Measurements from ENCODE around the gene ARHGAP8. TPM values are rescaled to one million over a fixed set of nuclear protein-coding genes. Genes with fewer than 3 reads are reported as not detected.
A peak's percentile ranks its signal among the peaks of the same experiment; 100 is the strongest.

The ARHGAP8 gene
- total and polyA plus RNA-seq, 2 experiments from 2014 or later = 62.8 to 64.9 TPM

- TF ChIP-seq POLR2AphosphoS5 (IDR thresholded peaks at IDR 0.05; ENCODE audit: low read depth) (no peak), EZH2phosphoT487 (IDR thresholded peaks at IDR 0.05; ENCODE audit: unreplicated experiment) (no peak), ZNF331 (CRISPR knock-in tag; IDR thresholded peaks at IDR 0.05; ENCODE audit: low read depth) (no peak), EZH2 (IDR thresholded peaks at IDR 0.05; ENCODE audit: low read depth, unreplicated experiment) (no peak), ZNF114 (CRISPR knock-in tag; IDR thresholded peaks at IDR 0.05) (no peak), JUNB (IDR thresholded peaks at IDR 0.05; ENCODE audit: unreplicated experiment) (no peak)
- TF ChIP-seq, protein P1, sequence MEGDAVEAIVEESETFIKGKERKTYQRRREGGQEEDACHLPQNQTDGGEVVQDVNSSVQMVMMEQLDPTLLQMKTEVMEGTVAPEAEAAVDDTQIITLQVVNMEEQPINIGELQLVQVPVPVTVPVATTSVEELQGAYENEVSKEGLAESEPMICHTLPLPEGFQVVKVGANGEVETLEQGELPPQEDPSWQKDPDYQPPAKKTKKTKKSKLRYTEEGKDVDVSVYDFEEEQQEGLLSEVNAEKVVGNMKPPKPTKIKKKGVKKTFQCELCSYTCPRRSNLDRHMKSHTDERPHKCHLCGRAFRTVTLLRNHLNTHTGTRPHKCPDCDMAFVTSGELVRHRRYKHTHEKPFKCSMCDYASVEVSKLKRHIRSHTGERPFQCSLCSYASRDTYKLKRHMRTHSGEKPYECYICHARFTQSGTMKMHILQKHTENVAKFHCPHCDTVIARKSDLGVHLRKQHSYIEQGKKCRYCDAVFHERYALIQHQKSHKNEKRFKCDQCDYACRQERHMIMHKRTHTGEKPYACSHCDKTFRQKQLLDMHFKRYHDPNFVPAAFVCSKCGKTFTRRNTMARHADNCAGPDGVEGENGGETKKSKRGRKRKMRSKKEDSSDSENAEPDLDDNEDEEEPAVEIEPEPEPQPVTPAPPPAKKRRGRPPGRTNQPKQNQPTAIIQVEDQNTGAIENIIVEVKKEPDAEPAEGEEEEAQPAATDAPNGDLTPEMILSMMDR (conservative IDR thresholded peaks at IDR 0.05; ENCODE audit: low read depth in 2 of 2) = no peak
- peaks cover 12% of the 10 kb centered on the region; the same call in 1 of the 2 replicates for H3K4me1 ChIP-seq (ENCODE audit: insufficient read depth)
- peak overlapping the region; percentile 43 for H3K4me2 ChIP-seq
- no peak overlapping the region for H3K27ac ChIP-seq (ENCODE audit: low read depth)
- Mint-ChIP-seq H3K36me3 (ENCODE audit: low read depth) (no peaks in the 10 kb centered on the region; the same call in 2 of the 3 replicates), H3K27ac (no peak overlapping the region), H3K27me3 (ENCODE audit: insufficient read depth, low read depth, poor library complexity) (peaks cover 11% of the 10 kb centered on the region), H3K9me3 (no peaks in the 10 kb centered on the region), H3K4me3 (no peak overlapping the region), H3K4me1 (peaks cover 21% of the 10 kb centered on the region; the same call in 2 of the 3 replicates)
- no peaks in the 10 kb centered on the region for H3K36me3 ChIP-seq (ENCODE audit: insufficient read depth)
- DNase-seq (ENCODE audit: low spot score) (no peak), ATAC-seq (peak; percentile 25)
- no peaks in the 10 kb centered on the region for H3K79me2 ChIP-seq (replicated peaks; ENCODE audit: insufficient read depth)
- H3K27me3 ChIP-seq (ENCODE audit: insufficient read depth) = no peaks in the 10 kb centered on the region
- H3K4me3 ChIP-seq = no peak overlapping the region
- H4K20me1 ChIP-seq (replicated peaks; ENCODE audit: insufficient read depth) = no peaks in the 10 kb centered on the region
- H2AFZ ChIP-seq = no peak overlapping the region
- H3K9me2 ChIP-seq (ENCODE audit: insufficient read depth) = no peaks in the 10 kb centered on the region
- no peaks in the 10 kb centered on the region; the same call in 1 of the 2 replicates for H3F3A ChIP-seq (replicated peaks; ENCODE audit: low read depth)
These were observed 14.7 kb upstream of the ARHGAP8 start for GRCh38 chr22:44737406-44738346.

- H3K4me1 ChIP-seq (ENCODE audit: insufficient read depth) = peaks cover 12% of the 10 kb centered on the region; the same call in 1 of the 2 replicates
- peak; percentile 24 for ATAC-seq
- Mint-ChIP-seq H3K9me3 (no peaks in the 10 kb centered on the region), H3K4me3 (no peak overlapping the region), H3K27ac (no peak overlapping the region), H3K4me1 (peaks cover 19% of the 10 kb centered on the region; the same call in 2 of the 3 replicates), H3K27me3 (ENCODE audit: insufficient read depth, low read depth, poor library complexity) (peaks cover 11% of the 10 kb centered on the region), H3K36me3 (ENCODE audit: low read depth) (no peaks in the 10 kb centered on the region)
- TF ChIP-seq POLR2AphosphoS5 (IDR thresholded peaks at IDR 0.05; ENCODE audit: low read depth) = no peak
- no peak for TF ChIP-seq STAT1 (IDR thresholded peaks at IDR 0.05; ENCODE audit: unreplicated experiment)
- TF ChIP-seq ZNF114 (CRISPR knock-in tag; IDR thresholded peaks at IDR 0.05) = no peak
- no peak for TF ChIP-seq EZH2phosphoT487 (IDR thresholded peaks at IDR 0.05; ENCODE audit: unreplicated experiment)
- no peak for TF ChIP-seq ETS1 (IDR thresholded peaks at IDR 0.05)
- TF ChIP-seq EZH2 (IDR thresholded peaks at IDR 0.05; ENCODE audit: low read depth, unreplicated experiment) = no peak
- no peaks in the 10 kb centered on the region for H3K27me3 ChIP-seq (ENCODE audit: insufficient read depth)
- no peaks in the 10 kb centered on the region; the same call in 1 of the 2 replicates for H3F3A ChIP-seq (replicated peaks; ENCODE audit: low read depth)
- no peak overlapping the region for H3K27ac ChIP-seq (ENCODE audit: low read depth)
- H3K79me2 ChIP-seq (replicated peaks; ENCODE audit: insufficient read depth) = no peaks in the 10 kb centered on the region
- H3K4me3 ChIP-seq = no peak overlapping the region
- H3K4me2 ChIP-seq = peak overlapping the region; percentile 43
- H3K9me2 ChIP-seq (ENCODE audit: insufficient read depth) = no peaks in the 10 kb centered on the region
- DNase-seq (ENCODE audit: low spot score) = no peak
- H4K20me1 ChIP-seq (replicated peaks; ENCODE audit: insufficient read depth) = no peaks in the 10 kb centered on the region
- no peak overlapping the region for H2AFZ ChIP-seq
- no peaks in the 10 kb centered on the region for H3K36me3 ChIP-seq (ENCODE audit: insufficient read depth)
These were observed 14.0 kb upstream of the ARHGAP8 start for GRCh38 chr22:44738347-44738715.
